Muscle layer of duodenum (tissue), 2 donors: ENCODE results near the gene MVK.

Source experiments
- H3K27ac ChIP-seq: one replicate; pipeline ENCODE4 v1.7.0; 2013; ENCODE audit warnings: mild to moderate bottlenecking, low read length
- H3K27me3 ChIP-seq: one replicate; pipeline ENCODE4 v1.7.0; 2013; ENCODE audit warnings: low read depth, mild to moderate bottlenecking, control low read depth, low read length
- H3K36me3 ChIP-seq, 2 donors: one replicate each; pipeline ENCODE4 v1.7.0; 2013; ENCODE audit warnings: low read length in 2 of 2, control low read depth in 1 of 2, mild to moderate bottlenecking in 1 of 2; ENCODE audit not compliant: insufficient read depth in 2 of 2, control insufficient read depth in 1 of 2
- H3K4me1 ChIP-seq, 2 donors: one replicate each; pipeline ENCODE4 v1.7.0; 2013; ENCODE audit warnings: low read length in 2 of 2, mild to moderate bottlenecking in 2 of 2, control low read depth in 1 of 2, moderate library complexity in 1 of 2; ENCODE audit not compliant: insufficient read depth in 2 of 2, control insufficient read depth in 1 of 2
- H3K4me3 ChIP-seq, 2 donors: one replicate each; pipeline ENCODE4 v1.7.0; 2013; ENCODE audit warnings: low read length in 2 of 2, low read depth in 1 of 2, mild to moderate bottlenecking in 1 of 2
- H3K9me3 ChIP-seq, 2 donors: one replicate each; pipeline ENCODE4 v1.7.0; 2013; ENCODE audit warnings: low read length in 2 of 2, control low read depth in 1 of 2, mild to moderate bottlenecking in 1 of 2; ENCODE audit not compliant: control insufficient read depth in 1 of 2
- donor health status: healthy.

MVK gene

DNA sequence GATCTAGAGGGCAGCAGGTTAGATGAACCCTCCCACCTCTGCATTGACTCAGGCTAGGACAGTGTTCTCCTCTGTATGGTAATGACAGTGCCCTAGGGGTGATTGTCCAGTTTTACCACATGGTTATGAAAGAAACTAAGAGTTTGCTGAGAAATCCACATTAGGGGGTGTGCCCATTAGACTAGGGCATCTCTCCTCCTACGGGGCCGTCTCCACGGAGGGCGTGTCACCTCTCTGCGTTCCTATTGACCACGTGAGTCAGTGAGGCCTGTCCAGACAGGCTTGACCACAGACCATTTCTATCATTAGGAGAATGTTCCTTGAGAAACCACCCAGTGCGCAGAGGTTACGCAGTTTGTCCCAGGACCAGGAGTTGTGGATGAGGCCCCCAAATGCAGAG is 8.3 kb downstream of the MVK start:
- H3K27me3 ChIP-seq = no peaks in the 10 kb centered on the region
- no peak overlapping the region for H3K4me3 ChIP-seq
- H3K9me3 ChIP-seq = no peaks in the 10 kb centered on the region
- H3K27ac ChIP-seq = no peak overlapping the region
- no peaks in the 10 kb centered on the region for H3K4me1 ChIP-seq
- H3K36me3 ChIP-seq = peaks cover 39 to 73% of the 10 kb centered on the region in 2 donors

GRCh38 chr12:109582636-109583035 is 9.0 kb downstream of the MVK start:
- no peak overlapping the region for H3K4me3 ChIP-seq
- H3K36me3 ChIP-seq = peaks cover 31 to 72% of the 10 kb centered on the region in 2 donors
- H3K9me3 ChIP-seq = no peaks in the 10 kb centered on the region
- no peaks in the 10 kb centered on the region for H3K4me1 ChIP-seq
- no peaks in the 10 kb centered on the region for H3K27me3 ChIP-seq
- no peak overlapping the region for H3K27ac ChIP-seq

- H3K36me3 ChIP-seq = peaks cover 24 to 72% of the 10 kb centered on the region in 2 donors
- H3K4me1 ChIP-seq = no peaks in the 10 kb centered on the region
- H3K27me3 ChIP-seq = no peaks in the 10 kb centered on the region
- no peak overlapping the region for H3K4me3 ChIP-seq
- H3K27ac ChIP-seq = no peak overlapping the region
- H3K9me3 ChIP-seq = no peaks in the 10 kb centered on the region
Observed at GRCh38 chr12:109583733-109584132, 10.1 kb downstream of the MVK start.

DNA sequence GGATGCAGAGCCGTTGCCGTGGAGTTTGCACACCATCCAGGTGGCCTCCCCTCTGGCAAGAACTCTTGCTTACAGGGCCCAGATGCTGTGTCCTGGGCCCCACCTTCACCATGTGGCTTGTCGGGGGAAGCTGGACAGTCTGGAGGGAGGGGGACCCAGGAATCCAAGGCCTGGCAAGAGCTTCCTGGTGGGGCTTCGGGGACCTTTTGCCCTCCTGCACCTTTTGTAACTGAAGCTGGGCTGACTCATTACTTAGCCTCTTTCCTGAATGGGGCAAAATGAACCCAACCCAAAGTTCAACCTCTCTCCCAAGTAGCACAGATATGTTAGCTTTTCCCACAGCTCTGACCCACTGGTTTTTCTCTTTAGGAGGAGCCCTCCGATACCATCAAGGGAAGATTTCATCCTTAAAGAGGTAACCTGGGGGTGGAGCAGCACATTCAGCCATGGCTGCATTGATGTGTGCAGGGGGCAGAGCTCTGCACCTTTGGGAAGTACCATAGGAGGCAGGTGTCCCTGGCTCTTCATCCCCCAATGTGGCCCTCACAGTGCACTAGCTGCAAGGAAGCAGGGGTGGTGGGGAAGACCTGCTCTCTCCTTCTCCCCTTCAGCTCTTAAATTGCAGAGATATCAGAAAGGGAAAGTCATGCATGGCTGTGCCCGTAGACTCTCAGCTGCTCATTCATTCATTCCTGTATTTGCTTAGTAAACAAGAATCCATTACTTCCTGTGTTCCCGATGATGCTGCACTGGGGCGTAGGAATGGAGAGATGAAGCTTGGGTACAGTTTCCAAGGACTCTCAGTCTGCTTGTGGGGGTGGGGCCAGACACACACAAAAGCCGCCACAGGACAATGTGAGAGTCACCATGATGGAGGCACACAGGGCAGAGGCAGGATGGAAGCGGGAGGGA is 13.0 kb downstream of the MVK start:
- Histone ChIP-seq H3K27ac (no peak overlapping the region), H3K4me3 (no peak overlapping the region), H3K9me3 (no peaks in the 10 kb centered on the region), H3K36me3 (peaks cover 15 to 43% of the 10 kb centered on the region in 2 donors), H3K4me1 (no peaks in the 10 kb centered on the region), H3K27me3 (no peaks in the 10 kb centered on the region)

DNA sequence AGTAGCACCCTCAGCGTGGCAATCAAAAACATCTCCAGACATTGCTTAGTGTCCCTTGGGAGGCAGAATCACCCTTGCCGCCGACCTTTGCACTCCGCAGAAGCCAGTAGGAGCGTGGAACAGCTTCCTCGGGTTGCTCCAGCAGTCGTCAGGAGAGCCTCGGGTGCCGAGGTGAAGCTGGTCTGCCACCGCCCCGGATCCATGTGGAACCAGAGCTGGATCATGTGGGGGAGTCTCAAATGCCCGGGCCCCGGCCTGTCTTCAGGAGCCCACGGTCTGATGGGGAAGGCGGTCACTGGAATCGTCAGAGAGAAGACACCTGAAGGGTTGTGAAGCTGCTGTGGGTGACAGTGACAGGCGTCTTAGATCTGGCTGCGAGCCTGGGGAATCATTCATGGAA is 14.3 kb downstream of the MVK start:
- no peaks in the 10 kb centered on the region for H3K27me3 ChIP-seq
- no peaks in the 10 kb centered on the region for H3K4me1 ChIP-seq
- no peaks in the 10 kb centered on the region for H3K9me3 ChIP-seq
- H3K36me3 ChIP-seq = peaks cover 15 to 44% of the 10 kb centered on the region in 2 donors
- H3K27ac ChIP-seq = no peak overlapping the region
- no peak overlapping the region for H3K4me3 ChIP-seq

- Histone ChIP-seq H3K27ac (no peak overlapping the region), H3K4me1 (no peaks in the 10 kb centered on the region), H3K36me3 (peaks cover 14 to 48% of the 10 kb centered on the region in 2 donors), H3K27me3 (no peaks in the 10 kb centered on the region), H3K9me3 (no peaks in the 10 kb centered on the region), H3K4me3 (no peak overlapping the region)
Observed at GRCh38 chr12:109588461-109589239, 15.1 kb downstream of the MVK start.

- Histone ChIP-seq H3K36me3 (peaks cover 8 to 42% of the 10 kb centered on the region in 2 donors), H3K27ac (no peak overlapping the region), H3K27me3 (no peaks in the 10 kb centered on the region), H3K4me1 (no peaks in the 10 kb centered on the region), H3K9me3 (no peaks in the 10 kb centered on the region), H3K4me3 (no peak overlapping the region)
Observed at GRCh38 chr12:109589240-109589590, 15.6 kb downstream of the MVK start.

DNA sequence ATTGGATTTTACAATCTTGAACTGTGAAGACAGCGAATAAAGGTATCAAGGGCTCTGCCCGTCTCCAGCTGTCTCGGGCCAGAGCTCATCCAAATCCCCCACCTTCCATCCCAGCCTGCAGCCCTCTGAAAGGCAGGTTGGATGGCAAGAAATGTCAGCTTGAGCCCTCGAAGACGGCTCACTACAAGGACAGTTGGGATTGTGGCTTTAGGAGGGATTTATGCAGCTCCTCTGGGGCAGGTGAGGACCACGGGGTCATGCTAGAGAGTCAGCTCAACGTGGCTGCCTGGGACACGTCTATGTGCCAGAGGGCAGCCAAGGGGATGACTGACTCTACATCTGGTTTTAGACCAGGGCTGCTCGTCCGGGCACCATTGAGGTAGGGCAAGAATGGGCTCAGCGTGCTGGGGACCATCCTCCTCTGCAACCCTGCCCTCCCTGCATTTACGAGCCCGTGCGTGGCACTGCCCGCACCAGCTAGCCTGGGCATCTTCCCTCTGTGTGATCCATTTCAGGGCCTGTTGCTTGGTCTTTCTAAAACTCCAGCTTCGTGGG is 16.2 kb downstream of the MVK start:
- Histone ChIP-seq H3K27ac (no peak overlapping the region), H3K27me3 (no peaks in the 10 kb centered on the region), H3K36me3 (peaks cover 8 to 46% of the 10 kb centered on the region in 2 donors), H3K4me3 (no peak overlapping the region), H3K4me1 (no peaks in the 10 kb centered on the region), H3K9me3 (no peaks in the 10 kb centered on the region)

DNA sequence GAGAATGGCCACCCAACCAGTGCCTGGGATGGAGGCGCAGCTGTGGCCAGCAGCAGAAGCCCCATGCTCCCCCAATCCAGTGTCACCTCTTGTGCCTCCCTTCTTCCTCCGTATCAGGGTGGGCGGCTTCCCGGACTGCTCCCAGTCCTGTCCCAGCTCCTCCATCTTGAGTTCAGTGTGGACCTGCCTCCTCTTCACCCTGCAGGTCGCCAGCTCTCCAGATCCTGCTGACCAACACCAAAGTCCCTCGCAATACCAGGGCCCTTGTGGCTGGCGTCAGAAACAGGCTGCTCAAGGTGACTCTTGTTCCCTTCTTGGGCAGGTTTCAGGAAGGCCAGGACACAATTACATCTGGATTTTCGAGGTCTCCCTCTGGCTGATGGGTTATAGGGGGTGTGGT is 17.0 kb downstream of the MVK start:
- H3K4me1 ChIP-seq = no peaks in the 10 kb centered on the region
- H3K36me3 ChIP-seq = peaks cover 8 to 51% of the 10 kb centered on the region in 2 donors
- H3K4me3 ChIP-seq = no peak overlapping the region
- no peaks in the 10 kb centered on the region for H3K27me3 ChIP-seq
- H3K27ac ChIP-seq = no peak overlapping the region
- no peaks in the 10 kb centered on the region for H3K9me3 ChIP-seq

DNA sequence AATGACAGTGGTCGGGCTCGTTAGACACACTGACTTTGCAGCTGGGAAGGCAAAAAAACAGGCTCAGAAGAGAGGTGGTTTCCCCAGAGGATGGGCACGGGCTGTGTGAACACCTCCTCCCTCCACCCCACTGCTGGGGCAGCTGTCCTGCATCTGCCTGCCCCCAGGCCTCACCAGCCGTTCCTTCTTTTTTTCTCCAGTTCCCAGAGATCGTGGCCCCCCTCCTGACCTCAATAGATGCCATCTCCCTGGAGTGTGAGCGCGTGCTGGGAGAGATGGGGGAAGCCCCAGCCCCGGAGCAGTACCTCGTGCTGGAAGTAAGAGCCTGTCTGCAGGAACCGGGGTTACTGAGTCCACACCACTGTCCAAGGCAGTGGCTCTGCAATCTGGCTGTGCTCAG is 17.4 kb downstream of the MVK start:
- Histone ChIP-seq H3K4me3 (no peak overlapping the region), H3K9me3 (no peaks in the 10 kb centered on the region), H3K27ac (no peak overlapping the region), H3K4me1 (no peaks in the 10 kb centered on the region), H3K27me3 (no peaks in the 10 kb centered on the region), H3K36me3 (peaks cover 8 to 55% of the 10 kb centered on the region in 2 donors)

DNA sequence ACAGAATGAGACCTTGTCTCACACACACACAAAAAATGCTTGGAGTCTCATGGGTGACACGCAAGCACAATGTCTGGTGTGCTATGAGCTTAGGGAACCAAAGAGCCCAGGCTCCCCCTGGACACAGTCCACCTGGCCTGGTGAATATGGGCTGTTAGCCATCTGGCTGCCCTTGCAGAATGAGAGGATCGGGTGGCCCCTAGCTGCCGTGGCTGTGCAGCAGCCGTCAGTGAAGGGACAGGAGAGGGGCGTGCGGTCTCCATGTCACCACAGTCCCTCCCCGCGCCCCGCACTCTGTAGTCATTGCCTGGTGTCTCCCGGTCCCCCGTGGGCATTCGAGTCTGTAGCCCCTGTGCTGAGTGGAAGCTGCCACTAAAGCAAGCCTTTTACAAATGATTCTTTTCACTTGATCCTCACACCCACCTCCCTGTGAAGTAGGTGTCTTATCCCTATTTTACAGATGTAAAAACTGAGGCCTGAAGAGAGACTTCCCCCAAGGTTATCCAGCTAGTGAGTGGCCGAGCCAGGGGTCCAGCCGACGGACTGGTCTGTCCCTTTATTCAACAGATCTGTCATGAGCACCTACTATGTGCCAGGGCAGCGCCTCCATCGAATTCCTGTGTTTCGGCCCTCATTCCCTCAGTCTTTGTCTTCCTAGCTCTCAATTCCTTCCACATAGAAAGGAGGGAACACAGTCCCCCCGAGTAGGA is 18.8 kb downstream of the MVK start:
- no peak overlapping the region for H3K27ac ChIP-seq

More for the DNA sequence above, 18.8 kb downstream of the MVK start:
- Histone ChIP-seq H3K9me3 (no peaks in the 10 kb centered on the region), H3K36me3 (peaks cover 8 to 52% of the 10 kb centered on the region in 2 donors), H3K27me3 (no peaks in the 10 kb centered on the region), H3K4me1 (peaks cover 0 to under 1% of the 10 kb centered on the region in 2 donors), H3K4me3 (no peak overlapping the region)
